Activated T-helper 2 cell treated with anti-CD3 and anti-CD28 coated beads, Interferon-gamma antibody, Interleukin-2, Interleukin-4, amounts not matched to agents 10 μg/mL and 5 μg/mL and 100 μg/mL, durations not matched to agents 14 hours and 24 hours and 36 hours (primary cell): Measurements from ENCODE around the gene SYCP3. TPM values are rescaled to one million over a fixed set of nuclear protein-coding genes. Genes with fewer than 3 reads are reported as not detected.

Experiments
- DNase-seq: peaks from one replicate; pipeline ENCODE4 v3.0.0; 2021; ENCODE audit warnings: low spot score
- H3K27ac Mint-ChIP-seq: one replicate; pipeline ENCODE4 v1.8.0; 2021; ENCODE audit warnings: mixed read lengths
- H3K27me3 Mint-ChIP-seq: one replicate; pipeline ENCODE4 v1.8.0; 2021; ENCODE audit warnings: low read depth, mixed read lengths
- H3K36me3 Mint-ChIP-seq: one replicate; pipeline ENCODE4 v1.8.0; 2021; ENCODE audit warnings: low read depth, mixed read lengths
- H3K4me1 Mint-ChIP-seq: one replicate; pipeline ENCODE4 v1.8.0; 2021; ENCODE audit warnings: low read depth, mixed read lengths
- H3K4me3 Mint-ChIP-seq: one replicate; pipeline ENCODE4 v1.8.0; 2021; ENCODE audit warnings: low read depth, mild to moderate bottlenecking, moderate library complexity, mixed read lengths
- H3K9me3 Mint-ChIP-seq: one replicate; pipeline ENCODE4 v1.8.0; 2021; ENCODE audit warnings: mixed read lengths
- intact Hi-C: fragments of 100-400 bp; cut with micrococcal nuclease; formaldehyde crosslinking; loops from one replicate; pipeline ENCODE4 v1.15.1; 2023
- total RNA-seq: library from RNA; stranded (reverse); gene quantifications from 2 replicates; pipeline ENCODE4 v1.2.3, GENCODE V29; 2022

The SYCP3 gene
- total RNA-seq, 1 donor from 2014 or later: 0.50 TPM

DNA sequence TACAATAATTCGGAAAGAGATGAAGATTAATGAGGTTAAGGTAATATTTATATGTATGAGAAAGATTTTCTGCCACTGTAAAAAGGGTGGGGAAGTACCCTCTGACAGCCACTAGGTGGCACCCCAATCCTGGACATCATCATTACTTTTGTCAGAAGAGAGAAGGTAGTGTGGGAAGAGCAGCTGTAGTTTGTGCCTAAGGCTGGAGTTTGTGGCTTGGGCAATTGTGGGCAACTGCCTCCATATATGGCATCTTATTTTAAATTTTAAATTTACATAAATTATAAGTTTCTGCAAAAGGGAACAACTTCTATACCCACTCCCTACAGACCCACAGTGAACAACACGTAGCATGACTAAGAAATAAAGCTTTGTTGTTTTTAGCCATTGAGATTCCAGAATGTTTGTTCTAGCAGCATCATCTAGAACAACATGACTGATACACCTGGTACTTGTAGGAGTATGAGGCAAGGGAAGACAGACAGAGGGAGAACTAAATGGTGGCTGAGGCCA is 34.4 kb upstream of the SYCP3 start:
- peak overlapping the region; percentile 48 for H3K27ac Mint-ChIP-seq
- no peak overlapping the region for H3K4me3 Mint-ChIP-seq
- intact Hi-C loops: loop anchor here (1.0 kb wide), 3 partner anchors 9 to 66 kb away; no protein-coding TSS in a partner anchor
- no peaks in the 10 kb centered on the region for H3K9me3 Mint-ChIP-seq
- H3K4me1 Mint-ChIP-seq: peaks cover 41% of the 10 kb centered on the region
- peak; percentile 52 for DNase-seq
- no peaks in the 10 kb centered on the region for H3K27me3 Mint-ChIP-seq
- H3K36me3 Mint-ChIP-seq: peaks cover 71% of the 10 kb centered on the region

GRCh38 chr12:101772012-101772775 is 32.9 kb upstream of the SYCP3 start:
- no peak for DNase-seq
- Mint-ChIP-seq H3K9me3 (no peaks in the 10 kb centered on the region), H3K4me3 (no peak overlapping the region), H3K27ac (peak overlapping the region; percentile 11), H3K4me1 (peaks cover 30% of the 10 kb centered on the region), H3K36me3 (peaks cover 66% of the 10 kb centered on the region), H3K27me3 (no peaks in the 10 kb centered on the region)
- intact Hi-C loops: no loop called here

- DNase-seq: no peak
- no peaks in the 10 kb centered on the region for H3K27me3 Mint-ChIP-seq
- H3K9me3 Mint-ChIP-seq: no peaks in the 10 kb centered on the region
- peaks cover 23% of the 10 kb centered on the region for H3K4me1 Mint-ChIP-seq
- intact Hi-C loops: no loop called here
- no peak overlapping the region for H3K4me3 Mint-ChIP-seq
- no peak overlapping the region for H3K27ac Mint-ChIP-seq
- H3K36me3 Mint-ChIP-seq: peaks cover 76% of the 10 kb centered on the region
These were observed 30.6 kb upstream of the SYCP3 start for GRCh38 chr12:101769865-101770264.

DNA sequence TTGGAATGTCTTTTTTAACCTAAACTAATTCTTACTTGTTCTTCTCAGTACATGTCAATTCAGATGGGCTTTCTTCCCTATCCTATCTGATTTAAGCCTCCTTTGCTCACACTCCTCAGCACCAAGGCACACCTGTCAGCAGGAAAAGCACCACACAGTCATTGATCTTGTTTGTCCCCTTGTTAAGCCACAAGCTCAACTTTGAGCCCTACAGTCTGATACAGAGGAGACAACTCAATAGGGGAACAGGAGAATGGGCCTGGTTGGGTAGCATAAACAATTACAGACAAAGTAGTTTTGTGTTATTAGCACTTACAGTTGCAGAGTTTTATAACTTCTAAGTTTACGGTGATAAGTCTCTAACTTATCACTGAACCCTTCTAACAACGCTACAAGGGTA is 29.5 kb upstream of the SYCP3 start:
- DNase-seq: no peak
- H3K4me1 Mint-ChIP-seq: peaks cover 19% of the 10 kb centered on the region
- no peak overlapping the region for H3K4me3 Mint-ChIP-seq
- H3K27ac Mint-ChIP-seq: no peak overlapping the region
- no peaks in the 10 kb centered on the region for H3K27me3 Mint-ChIP-seq
- H3K9me3 Mint-ChIP-seq: no peaks in the 10 kb centered on the region
- H3K36me3 Mint-ChIP-seq: peaks cover 80% of the 10 kb centered on the region
- intact Hi-C loops: no loop called here

DNA sequence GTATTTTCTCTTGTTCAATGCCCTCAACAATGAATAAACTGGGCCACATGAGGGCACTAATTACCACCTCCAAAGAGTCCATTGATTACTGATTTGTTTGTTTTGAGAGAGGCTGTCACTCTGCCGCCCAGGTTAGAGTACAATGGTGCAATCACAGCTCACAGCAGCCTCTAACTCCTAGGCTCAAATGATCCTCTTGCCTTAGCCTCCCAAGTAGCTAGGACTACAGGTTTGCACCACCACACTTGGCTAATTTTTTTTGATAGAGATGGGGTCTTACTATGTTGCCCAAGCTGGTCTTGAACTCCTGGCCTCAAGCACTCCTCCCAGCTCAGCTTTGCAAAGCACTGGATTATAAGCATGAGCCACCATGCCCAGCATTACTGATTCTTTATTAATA is 28.3 kb upstream of the SYCP3 start:
- no peak overlapping the region for H3K27ac Mint-ChIP-seq
- H3K4me1 Mint-ChIP-seq: peaks cover 16% of the 10 kb centered on the region
- H3K36me3 Mint-ChIP-seq: peaks cover 79% of the 10 kb centered on the region
- DNase-seq: no peak
- no peaks in the 10 kb centered on the region for H3K27me3 Mint-ChIP-seq
- intact Hi-C loops: no loop called here
- H3K4me3 Mint-ChIP-seq: no peak overlapping the region
- H3K9me3 Mint-ChIP-seq: no peaks in the 10 kb centered on the region

DNA sequence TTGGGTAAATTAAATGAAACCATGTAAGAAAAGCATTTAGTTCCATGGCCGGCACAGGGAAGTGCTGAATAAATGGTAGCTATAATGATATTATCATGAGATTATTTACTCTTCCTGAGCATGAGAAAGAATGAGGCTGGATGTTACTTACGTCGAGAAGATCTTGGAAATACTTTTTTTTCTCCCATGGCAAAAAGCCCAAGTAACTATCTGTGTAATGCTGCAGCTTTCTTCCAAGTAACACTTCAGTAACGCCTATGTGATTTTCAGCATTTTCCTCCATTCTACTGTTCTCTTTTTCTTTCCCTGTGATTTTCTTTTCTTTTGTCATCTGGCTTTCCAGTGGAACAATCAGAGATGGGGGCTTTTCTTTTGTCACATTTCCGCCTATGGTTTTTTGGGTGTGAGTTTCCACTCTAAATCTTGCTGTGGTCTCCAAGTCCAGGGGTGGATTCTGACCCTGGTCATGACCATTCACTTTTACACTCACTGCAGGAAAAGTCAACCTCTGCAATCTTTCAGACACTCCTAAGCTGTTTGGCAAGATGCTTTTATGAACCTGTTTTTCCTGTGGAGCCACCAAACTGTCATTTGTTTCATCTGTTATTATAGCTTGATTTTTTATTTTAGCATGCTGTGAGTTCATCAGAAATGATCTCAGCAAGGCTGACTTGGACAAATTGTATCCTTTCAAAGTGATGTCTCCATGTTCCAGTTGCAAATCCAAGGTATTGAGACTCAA is 25.0 kb upstream of the SYCP3 start:
- Mint-ChIP-seq H3K27ac (no peak overlapping the region), H3K36me3 (peaks cover 67% of the 10 kb centered on the region), H3K27me3 (no peaks in the 10 kb centered on the region), H3K9me3 (no peaks in the 10 kb centered on the region), H3K4me1 (peaks cover 4% of the 10 kb centered on the region), H3K4me3 (no peak overlapping the region)
- intact Hi-C loops: no loop called here
- no peak for DNase-seq

DNA sequence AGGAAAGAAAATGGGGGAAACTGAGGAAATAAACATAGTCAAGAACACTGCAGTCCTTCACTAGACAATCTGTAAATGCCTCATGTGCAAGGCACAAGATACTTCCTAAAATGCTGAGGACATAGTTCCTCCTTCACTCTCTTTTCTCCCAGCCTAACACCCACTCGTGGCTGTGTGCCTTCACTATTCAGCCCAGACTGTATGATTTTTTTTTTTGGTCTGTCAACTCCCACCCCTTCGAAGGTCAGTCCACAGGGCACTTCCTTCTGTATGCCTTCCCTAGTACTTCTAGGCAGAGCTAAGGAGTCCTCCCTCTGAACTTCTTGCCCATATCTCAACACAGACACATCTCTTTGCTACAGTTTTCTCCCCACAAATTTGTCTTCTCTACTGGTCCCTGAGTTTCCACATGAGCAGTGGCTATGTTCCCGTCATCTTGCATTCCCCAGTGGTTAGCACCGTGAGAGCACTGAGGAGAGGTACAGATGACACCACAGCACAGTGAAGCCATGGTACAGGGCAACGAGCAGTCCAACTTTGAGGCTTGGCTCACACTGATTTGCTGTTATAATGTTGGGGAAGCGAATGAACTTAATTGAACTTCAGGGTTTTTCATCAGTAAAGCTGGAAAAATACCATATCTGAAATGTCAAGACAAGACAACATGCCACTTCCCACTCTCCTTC is 24.1 kb upstream of the SYCP3 start:
- intact Hi-C loops: no loop called here
- peak overlapping the region; percentile 15 for H3K27ac Mint-ChIP-seq
- H3K4me3 Mint-ChIP-seq: no peak overlapping the region
- no peaks in the 10 kb centered on the region for H3K27me3 Mint-ChIP-seq
- DNase-seq: no peak
- no peaks in the 10 kb centered on the region for H3K9me3 Mint-ChIP-seq
- peaks cover 4% of the 10 kb centered on the region for H3K4me1 Mint-ChIP-seq
- peaks cover 65% of the 10 kb centered on the region for H3K36me3 Mint-ChIP-seq

DNA sequence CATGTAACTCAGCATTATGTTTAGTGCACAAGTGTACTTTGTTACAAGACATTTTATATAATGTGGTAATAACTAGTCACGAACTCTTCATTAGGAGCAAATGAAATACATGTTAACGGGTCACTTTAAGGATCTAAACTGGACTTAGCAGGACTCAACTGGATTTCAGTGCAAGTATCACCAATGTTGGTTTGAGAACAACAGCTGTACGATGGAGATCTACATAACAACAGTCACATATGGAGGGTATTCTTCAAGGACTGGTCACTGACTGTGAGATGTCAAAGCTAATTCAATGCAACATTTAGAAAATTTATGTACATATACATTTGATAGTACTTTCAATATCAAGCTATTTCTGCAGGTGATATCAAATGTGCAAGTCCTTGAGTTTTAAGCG is 22.5 kb upstream of the SYCP3 start:
- Mint-ChIP-seq H3K4me1 (peaks cover 4% of the 10 kb centered on the region), H3K4me3 (no peak overlapping the region), H3K36me3 (peaks cover 58% of the 10 kb centered on the region), H3K9me3 (no peaks in the 10 kb centered on the region), H3K27ac (no peak overlapping the region), H3K27me3 (no peaks in the 10 kb centered on the region)
- intact Hi-C loops: no loop called here
- no peak for DNase-seq

DNA sequence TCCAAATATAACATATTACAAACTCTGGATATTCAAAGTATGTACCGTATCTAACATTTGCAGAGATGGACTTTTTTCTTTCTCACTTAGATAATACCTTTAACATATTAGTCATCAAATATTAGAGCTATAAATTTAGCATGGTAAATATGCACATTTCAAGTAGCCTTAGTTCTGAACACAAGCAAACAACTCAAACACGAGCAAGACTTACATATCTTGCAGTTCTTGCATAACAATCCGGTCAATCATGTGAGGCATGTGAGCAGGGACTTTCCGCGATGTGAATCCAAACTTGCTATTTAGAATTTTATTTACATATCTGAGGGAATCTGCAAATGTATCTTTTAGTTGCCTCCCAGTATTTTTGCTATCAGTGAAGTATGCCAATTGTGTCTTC is 22.1 kb upstream of the SYCP3 start:
- Mint-ChIP-seq H3K4me3 (no peak overlapping the region), H3K4me1 (peaks cover 4% of the 10 kb centered on the region), H3K27ac (no peak overlapping the region), H3K27me3 (no peaks in the 10 kb centered on the region), H3K9me3 (no peaks in the 10 kb centered on the region), H3K36me3 (peaks cover 58% of the 10 kb centered on the region)
- intact Hi-C loops: no loop called here
- DNase-seq: no peak

- intact Hi-C loops: loop anchor here (5.0 kb wide), 1 partner anchor 347 kb away; no protein-coding TSS in a partner anchor
- no peak for DNase-seq
- Mint-ChIP-seq H3K9me3 (no peaks in the 10 kb centered on the region), H3K4me1 (peaks cover 4% of the 10 kb centered on the region), H3K27ac (no peak overlapping the region), H3K27me3 (no peaks in the 10 kb centered on the region), H3K4me3 (no peak overlapping the region), H3K36me3 (peaks cover 59% of the 10 kb centered on the region)
These were observed 20.3 kb upstream of the SYCP3 start for GRCh38 chr12:101759396-101760047.

DNA sequence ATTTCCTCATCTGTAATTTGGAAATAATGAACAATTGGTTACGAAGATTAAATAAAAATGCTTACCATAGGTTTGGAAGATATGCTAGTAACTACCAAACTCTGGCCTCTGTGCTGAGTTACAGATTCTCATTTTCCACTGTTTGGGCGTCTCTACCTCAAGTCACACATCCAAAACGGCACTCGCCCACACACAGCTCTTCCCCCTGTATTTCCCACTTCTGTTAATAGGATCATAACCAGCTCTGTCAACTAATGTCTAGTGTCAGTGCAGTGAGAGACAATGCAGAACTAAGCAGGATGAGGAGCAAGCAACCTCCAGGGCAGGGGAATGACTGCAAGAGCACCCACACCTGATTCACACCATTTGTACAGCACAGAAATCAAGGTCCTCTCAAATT is 10.9 kb upstream of the SYCP3 start:
- intact Hi-C loops: no loop called here
- Mint-ChIP-seq H3K27me3 (no peaks in the 10 kb centered on the region), H3K27ac (no peak overlapping the region), H3K4me1 (no peaks in the 10 kb centered on the region), H3K9me3 (no peaks in the 10 kb centered on the region), H3K4me3 (no peak overlapping the region), H3K36me3 (peaks cover 61% of the 10 kb centered on the region)
- no peak for DNase-seq

DNA sequence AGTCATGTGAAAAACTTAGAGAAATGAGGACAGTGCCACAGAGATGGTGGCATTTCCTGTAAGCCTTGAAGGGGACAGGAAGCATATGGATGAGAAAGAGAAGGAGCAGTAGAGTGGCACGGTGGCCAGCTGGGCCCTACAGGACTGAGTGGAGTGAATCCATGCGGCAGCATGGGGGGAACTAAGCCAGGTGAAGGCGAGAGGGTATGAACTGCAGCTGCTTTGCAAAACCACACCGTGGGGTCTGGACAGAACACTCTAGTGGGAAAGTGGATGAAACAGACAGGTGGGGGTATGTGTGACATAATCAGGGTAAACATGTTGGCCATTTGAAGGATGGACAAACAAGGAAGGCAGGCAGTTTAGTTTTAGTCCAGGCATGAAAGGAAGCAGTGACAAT is 10.4 kb upstream of the SYCP3 start:
- intact Hi-C loops: no loop called here
- Mint-ChIP-seq H3K27ac (no peak overlapping the region), H3K36me3 (peaks cover 58% of the 10 kb centered on the region)

More for the DNA sequence above, 10.4 kb upstream of the SYCP3 start:
- Mint-ChIP-seq H3K4me3 (no peak overlapping the region), H3K27me3 (no peaks in the 10 kb centered on the region), H3K4me1 (no peaks in the 10 kb centered on the region), H3K9me3 (no peaks in the 10 kb centered on the region)
- DNase-seq: no peak
